Adrenal gland (tissue), 5 donors: ENCODE results near the gene KCNA10.

Source experiments
- CTCF ChIP-seq, 6 experiments: fragments of 450-650 bp in 4 of 6; fragments of 200-600 bp in 2 of 6; sonication (generic) in 1 of 6; IDR thresholded peaks; 1 replicate in 5 of 6; 2 replicates in 1 of 6; pipeline versions ENCODE4 v1.5.1 to v1.8.0; 2016 to 2021; ENCODE audit warnings: antibody characterized with exemption in 6 of 6, mild to moderate bottlenecking in 2 of 6, moderate library complexity in 1 of 6
- POLR2A ChIP-seq, 2 donors: fragments of 450-650 bp; IDR thresholded peaks; one replicate each; pipeline ENCODE4 v1.6.1; 2017; ENCODE audit warnings: antibody characterized with exemption in 2 of 2, mild to moderate bottlenecking in 2 of 2, moderate library complexity in 1 of 2
- donor health status: DM: no; HTN: no; CAD: no.

DNA sequence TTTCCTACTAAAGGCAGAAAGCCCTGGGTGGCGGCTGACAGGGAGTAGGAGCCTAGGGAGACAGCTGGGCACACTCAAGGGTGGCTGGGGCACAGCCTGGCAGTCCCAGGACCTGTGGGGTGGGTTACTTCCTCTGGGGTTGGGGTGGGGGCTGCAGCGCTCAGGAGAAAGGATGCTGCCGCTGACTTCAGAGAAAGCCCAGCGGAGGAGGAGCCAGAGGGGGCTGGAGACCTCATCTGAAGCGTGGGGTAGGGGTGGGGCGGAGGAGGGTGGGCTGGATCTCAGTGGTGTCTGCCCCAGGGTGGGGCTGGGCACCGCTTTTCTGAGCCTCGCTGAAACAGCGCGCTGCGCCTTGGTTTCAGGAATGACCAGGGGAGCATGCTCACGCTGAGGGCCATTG, 30.8 kb downstream of the KCNA10 start:
- TF ChIP-seq CTCF (IDR thresholded peaks at IDR 0.05) (no peak), POLR2A (IDR thresholded peaks at IDR 0.05) (no peak)
